H1 (cell line): ENCODE results near the gene WASF1. TPM values are rescaled to one million over a fixed set of nuclear protein-coding genes. Genes with fewer than 3 reads are reported as not detected.

Source experiments
- CTCF ChIA-PET: fragments of 300-600 bp; sonication (Branson Sonifier 250); formaldehyde crosslinking; loops from one replicate; lab custom pipeline; 2021; ENCODE audit not compliant: partially characterized antibody; lab: Charles Lee
- POLR2A ChIA-PET: fragments of 300-600 bp; sonication (Branson Sonifier 250); formaldehyde crosslinking; loops from one replicate; lab custom pipeline; 2021; ENCODE audit warnings: inconsistent platforms; ENCODE audit not compliant: partially characterized antibody; lab: Charles Lee
- DNase-seq, 2 experiments: peaks; one replicate each; pipeline versions ENCODE4 v3.0.0 to v3.0.0-alpha.2; 2010 to 2022; ENCODE audit warnings: low spot score in 2 of 2, low read depth in 1 of 2, mixed read lengths in 1 of 2
- FAIRE-seq: peaks from 2 replicates; lab custom pipeline; 2011; peaks lifted over from hg19 to GRCh38; lab: Jason Lieb, UNC
- H2AFZ ChIP-seq: 2 replicates; pipeline ENCODE4 v1.8.1; 2012; ENCODE audit warnings: low read length, inconsistent platforms
- H2AK5ac ChIP-seq: 2 replicates; pipeline ENCODE4 v1.6.1; 2013; ENCODE audit warnings: low read depth, low read length
- H2BK120ac ChIP-seq: replicated peaks from 2 replicates; pipeline ENCODE3; 2013; ENCODE audit warnings: low read depth, low read length, inconsistent platforms
- H2BK12ac ChIP-seq: 2 replicates; pipeline ENCODE4 v1.6.1; 2013; ENCODE audit warnings: low read depth, low read length
- H2BK15ac ChIP-seq: 2 replicates; pipeline ENCODE4 v1.6.1; 2013; ENCODE audit warnings: low read length
- H2BK20ac ChIP-seq: 2 replicates; pipeline ENCODE4 v1.6.1; 2013; ENCODE audit warnings: low read length
- H2BK5ac ChIP-seq: 2 replicates; pipeline ENCODE4 v1.6.1; 2013; ENCODE audit warnings: low read depth, low read length
- H3K14ac ChIP-seq: 2 replicates; pipeline ENCODE4 v1.6.1; 2013; ENCODE audit warnings: inconsistent platforms; ENCODE audit not compliant: insufficient read length
- H3K18ac ChIP-seq: 2 replicates; pipeline ENCODE4 v1.6.1; 2013; ENCODE audit warnings: low read length; ENCODE audit errors: extremely low read depth
- H3K23ac ChIP-seq: 2 replicates; pipeline ENCODE4 v1.6.1; 2013; ENCODE audit warnings: inconsistent platforms; ENCODE audit not compliant: insufficient read length
- H3K23me2 ChIP-seq: 2 replicates; pipeline ENCODE4 v1.6.1; 2013; ENCODE audit warnings: low read depth, low read length
- H3K27ac ChIP-seq: 2 replicates; pipeline ENCODE4 v1.6.1; 2011; ENCODE audit warnings: low read depth, low read length, inconsistent platforms
- H3K27me3 ChIP-seq, 4 experiments: replicated peaks in 1 of 4; 1 replicate in 1 of 4; 2 replicates in 3 of 4; pipeline versions ENCODE4 v1.6.1 to v1.8.1; 2011 to 2013; ENCODE audit warnings: low read length in 3 of 4, mild to moderate bottlenecking in 3 of 4, inconsistent platforms in 2 of 4, mixed read lengths in 2 of 4, moderate library complexity in 1 of 4; ENCODE audit not compliant: control insufficient read depth in 3 of 4, insufficient read depth in 3 of 4; ENCODE audit errors: extremely low read depth in 1 of 4
- H3K36me3 ChIP-seq, 4 experiments: 2 replicates each; pipeline versions ENCODE4 v1.6.1 to v1.8.1; 2011 to 2013; ENCODE audit warnings: mild to moderate bottlenecking in 4 of 4, low read length in 3 of 4, moderate library complexity in 2 of 4, control low read depth in 1 of 4, inconsistent platforms in 1 of 4; ENCODE audit not compliant: insufficient read depth in 4 of 4, control insufficient read depth in 2 of 4
- H3K4ac ChIP-seq: replicated peaks from 2 replicates; pipeline ENCODE3; 2013; ENCODE audit warnings: low read length, low read depth, mixed read lengths, inconsistent platforms; ENCODE audit not compliant: insufficient read length
- H3K4me1 ChIP-seq, 4 experiments: replicated peaks in 1 of 4; 1 replicate in 1 of 4; 2 replicates in 3 of 4; pipeline versions ENCODE4 v1.6.1 to v1.8.1; 2011 to 2013; ENCODE audit warnings: low read length in 3 of 4, inconsistent platforms in 2 of 4, mixed read lengths in 1 of 4; ENCODE audit not compliant: insufficient read depth in 4 of 4, control insufficient read depth in 3 of 4
- H3K4me2 ChIP-seq, 2 experiments: 2 replicates each; pipeline versions ENCODE4 v1.6.1 to v1.8.1; 2011 to 2013; ENCODE audit warnings: low read depth in 2 of 2, low read length in 2 of 2, control low read depth in 1 of 2, inconsistent platforms in 1 of 2, mild to moderate bottlenecking in 1 of 2; ENCODE audit not compliant: insufficient read depth in 1 of 2
- H3K4me3 ChIP-seq, 4 experiments: fragments of 200-600, 300-600 bp in 1 of 4; sonication (generic), shearing (Covaris generic), sonication (Bioruptor Twin) in 1 of 4; 2 replicates each; pipeline versions ENCODE4 v1.5.1 to v1.8.1; 2011 to 2016; ENCODE audit warnings: low read length in 4 of 4, low read depth in 3 of 4, control low read depth in 2 of 4, inconsistent platforms in 2 of 4, mild to moderate bottlenecking in 2 of 4, mixed read lengths in 1 of 4, moderate library complexity in 1 of 4; ENCODE audit not compliant: insufficient read depth in 2 of 4; ENCODE audit errors: extremely low read depth in 1 of 4
- H3K56ac ChIP-seq: replicated peaks from 2 replicates; pipeline ENCODE3; 2013; ENCODE audit warnings: low read depth, mild to moderate bottlenecking, mixed read lengths, low read length, inconsistent platforms; ENCODE audit not compliant: insufficient read length
- H3K79me1 ChIP-seq: 2 replicates; pipeline ENCODE4 v1.6.1; 2013; ENCODE audit warnings: low read depth, low read length, control low read depth
- H3K79me2 ChIP-seq, 2 experiments: 2 replicates each; pipeline versions ENCODE4 v1.6.1 to v1.8.1; 2012 to 2013; ENCODE audit warnings: low read length in 2 of 2, mild to moderate bottlenecking in 2 of 2, inconsistent platforms in 1 of 2; ENCODE audit not compliant: insufficient read depth in 2 of 2, control insufficient read depth in 1 of 2
- H3K9ac ChIP-seq, 4 experiments: replicated peaks in 1 of 4; 1 replicate in 1 of 4; 2 replicates in 3 of 4; pipeline versions ENCODE4 v1.6.1 to v1.8.1; 2011 to 2013; ENCODE audit warnings: low read depth in 3 of 4, low read length in 3 of 4, control low read depth in 2 of 4, mild to moderate bottlenecking in 2 of 4, moderate library complexity in 2 of 4, inconsistent platforms in 1 of 4; ENCODE audit errors: extremely low read depth in 1 of 4
- H3K9me3 ChIP-seq, 2 experiments: 2 replicates each; pipeline versions ENCODE4 v1.6.1 to v1.8.1; 2012 to 2013; ENCODE audit warnings: mild to moderate bottlenecking in 2 of 2, moderate library complexity in 2 of 2, control low read depth in 1 of 2, inconsistent platforms in 1 of 2, low read depth in 1 of 2, low read length in 1 of 2, mixed read lengths in 1 of 2; ENCODE audit not compliant: insufficient read depth in 2 of 2
- H4K20me1 ChIP-seq, 2 experiments: replicated peaks in 1 of 2; 2 replicates each; pipeline versions ENCODE3 to v1.8.1; 2011 to 2013; ENCODE audit warnings: inconsistent platforms in 2 of 2, low read length in 2 of 2, mild to moderate bottlenecking in 1 of 2; ENCODE audit not compliant: insufficient read depth in 2 of 2, control insufficient read depth in 1 of 2
- H4K5ac ChIP-seq: 2 replicates; pipeline ENCODE4 v1.6.1; 2013; ENCODE audit warnings: low read length, low read depth, mixed read lengths, inconsistent platforms; ENCODE audit not compliant: insufficient read length
- H4K8ac ChIP-seq: 2 replicates; pipeline ENCODE4 v1.8.0; 2013; ENCODE audit warnings: mild to moderate bottlenecking, moderate library complexity, low read length, inconsistent platforms; ENCODE audit not compliant: insufficient read depth; ENCODE audit errors: extremely low read depth
- H4K91ac ChIP-seq: replicated peaks from 2 replicates; pipeline ENCODE3; 2013; ENCODE audit warnings: low read length, mixed read lengths, inconsistent platforms; ENCODE audit not compliant: insufficient read length
- RBBP5 ChIP-seq: IDR thresholded peaks from 2 replicates; pipeline ENCODE4 v1.7.1; 2012; ENCODE audit warnings: low read depth, mild to moderate bottlenecking, inconsistent platforms, low read length, moderate library complexity, borderline replicate concordance
- WGBS, 2 experiments: shearing (Covaris generic) in 1 of 2; methylation state at CpG; one replicate each; pipeline versions ENCODE4 v1.1.6 to v1.1.7; 2013 to 2015; ENCODE audit warnings: low lambda C conversion rate in 2 of 2, mixed read lengths in 2 of 2, inconsistent platforms in 1 of 2, low coverage in 1 of 2, missing lambda C conversion rate in 1 of 2; ENCODE audit not compliant: insufficient replicate concordance in 2 of 2, insufficient coverage in 1 of 2, insufficient read length in 1 of 2; ENCODE audit errors: extremely low coverage in 1 of 2, missing lambda C conversion rate in 1 of 2; 5-methylcytosine and 5-hydroxymethylcytosine counted together
- polyA plus RNA-seq, 7 experiments: library from polyadenylated mRNA; depleted of rRNA in 3 of 7; stranded (reverse) in 5 of 7; unstranded in 2 of 7; fragments of >200 nt in 5 of 7; fragments of 200-250 nt in 2 of 7; gene quantifications; 1 replicate in 5 of 7; 2 replicates in 1 of 7; 4 replicates in 1 of 7; pipeline versions ENCODE4 v1.2.1 to v1.2.3, GENCODE V29; 2011 to 2013; ENCODE audit warnings: missing spikeins in 2 of 7, mixed read lengths in 2 of 7
- total RNA-seq: library from RNA; stranded (reverse); fragmentation: NEBNext Ultra II Directional; extraction: Animal tissue kit (Norgen Biotek cat#: 25700); gene quantifications from 2 replicates; pipeline ENCODE4 v1.2.1, GENCODE V29; 2021

WASF1 gene
- total and polyA plus RNA-seq, 2 of the 8 experiments (the other 6 are each of a cell fraction or from before 2014, with no cell fraction given) = 37.6 to 39.9 TPM

DNA sequence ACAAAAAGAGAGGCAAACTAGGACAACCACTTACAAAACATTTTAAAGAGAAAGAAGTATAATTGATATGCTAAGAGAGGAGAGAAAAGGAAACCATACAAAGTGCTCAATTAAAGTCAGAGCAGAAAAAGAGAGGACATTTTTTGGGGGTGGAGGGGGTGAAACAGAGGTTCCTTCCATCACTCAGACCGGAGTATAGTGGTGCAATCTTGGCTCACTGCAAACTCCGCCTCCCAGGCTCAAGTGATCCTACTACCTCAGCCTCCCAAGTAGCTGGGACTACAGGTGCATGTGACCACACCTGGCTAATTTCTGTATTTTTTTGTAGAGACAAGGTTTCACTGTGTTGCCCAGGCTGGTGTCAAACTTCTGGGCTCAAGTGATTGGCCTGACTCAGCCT is 9.4 kb downstream of the WASF1 start:
- no peak overlapping the region for H2BK20ac ChIP-seq
- no peak overlapping the region for H2AK5ac ChIP-seq
- no peak overlapping the region for H3K9ac ChIP-seq
- H3K56ac ChIP-seq = no peak overlapping the region
- H3K14ac ChIP-seq = no peak overlapping the region
- no peaks in the 10 kb centered on the region; a peak in 1 of 8 replicates for H3K36me3 ChIP-seq
- WGBS, 2 experiments = 85% methylated on average over 2 of the region's 2 CpGs; no CpG with 5 or more reads in 1 of the 2 experiments
- 0 out of 2 replicates have a peak, but pooled peaks cover 8% of the 10 kb centered on the region for H3K79me1 ChIP-seq
- peaks cover 5 to 6% of the 10 kb centered on the region in 2 experiments for H4K20me1 ChIP-seq
- POLR2A ChIA-PET = no interaction called here
- H2BK15ac ChIP-seq = no peak overlapping the region
- no peak overlapping the region for H3K27ac ChIP-seq
- no peak overlapping the region for H2BK5ac ChIP-seq
- no peak overlapping the region for H3K18ac ChIP-seq
- H3K4ac ChIP-seq = no peak overlapping the region
- H3K23me2 ChIP-seq = no peaks in the 10 kb centered on the region
- H3K79me2 ChIP-seq = peaks cover 5 to 95% of the 10 kb centered on the region in 2 experiments
- H4K5ac ChIP-seq = no peak overlapping the region
- no peaks in the 10 kb centered on the region for H3K27me3 ChIP-seq
- H2BK120ac ChIP-seq = no peak overlapping the region
- CTCF ChIA-PET = no interaction called here
- peak overlapping the region in 1 of 2 experiments; percentile 45; a peak in 1 of 4 replicates for H3K4me2 ChIP-seq
- FAIRE-seq = no peak
- no peak overlapping the region for H2BK12ac ChIP-seq
- H3K4me3 ChIP-seq = no peak overlapping the region
- no peaks in the 10 kb centered on the region for H3K9me3 ChIP-seq
- peaks cover 0 to 9% (median 3%) of the 10 kb centered on the region in 4 experiments; a peak in 3 of 7 replicates for H3K4me1 ChIP-seq
- no peak for DNase-seq
- H3K23ac ChIP-seq = no peak overlapping the region
- no peak overlapping the region for H4K91ac ChIP-seq
- H2AFZ ChIP-seq = no peak overlapping the region
- H4K8ac ChIP-seq = no peak overlapping the region
- no peak for TF ChIP-seq RBBP5
